MM.1S (cell line): ENCODE results near the gene NUP210L.
"Not testable (repeated sequence)": the region's sequence is repeated elsewhere in the genome, so short reads cannot be mapped to it uniquely, and the experiment has no call there.

Experiments
- DNase-seq: peaks from one replicate; pipeline ENCODE4 v3.0.0-alpha.2; 2015
- H2AFZ ChIP-seq: fragments of 300-600 bp; sonication (generic); 2 replicates; pipeline ENCODE4 v1.6.0; 2016; ENCODE audit warnings: antibody characterized with exemption, low read length
- H3F3A ChIP-seq: fragments of 300-600 bp; sonication (generic); 2 replicates; pipeline ENCODE4 v1.6.1; 2016; ENCODE audit warnings: mild to moderate bottlenecking, antibody characterized with exemption, low read length, moderate library complexity, mixed read lengths; ENCODE audit not compliant: insufficient read depth
- H3K27ac ChIP-seq: fragments of 300-600 bp; sonication (generic); 2 replicates; pipeline ENCODE4 v1.5.1; 2016; ENCODE audit warnings: mild to moderate bottlenecking, low read length
- H3K27me3 ChIP-seq: fragments of 300-600 bp; sonication (generic); replicated peaks from 2 replicates; pipeline ENCODE4 v1.6.0; 2016; ENCODE audit warnings: low read length; ENCODE audit not compliant: insufficient read depth
- H3K36me3 ChIP-seq: fragments of 300-600 bp; sonication (generic); replicated peaks from 2 replicates; pipeline ENCODE4 v1.6.1; 2016; ENCODE audit warnings: mild to moderate bottlenecking, low read length, mixed read lengths; ENCODE audit not compliant: insufficient read depth
- H3K4me1 ChIP-seq: fragments of 300-600 bp; sonication (generic); 2 replicates; pipeline ENCODE4 v1.6.1; 2016; ENCODE audit warnings: low read length, mixed read lengths
- H3K4me2 ChIP-seq: fragments of 300-600 bp; sonication (generic); 2 replicates; pipeline ENCODE4 v1.6.0; 2016; ENCODE audit warnings: low read depth, low read length
- H3K4me3 ChIP-seq: fragments of 300-600 bp; sonication (generic); 2 replicates; pipeline ENCODE4 v1.5.1; 2016; ENCODE audit warnings: low read length, mixed read lengths
- H3K79me2 ChIP-seq: fragments of 300-600 bp; sonication (generic); 2 replicates; pipeline ENCODE4 v1.6.1; 2016; ENCODE audit warnings: mixed run types, low read length, mixed read lengths
- H3K9ac ChIP-seq: fragments of 300-600 bp; sonication (generic); 2 replicates; pipeline ENCODE4 v1.6.1; 2016; ENCODE audit warnings: low read length, mixed read lengths
- H3K9me2 ChIP-seq: fragments of 300-600 bp; sonication (generic); replicated peaks from 2 replicates; pipeline ENCODE4 v1.6.1; 2016; ENCODE audit warnings: mild to moderate bottlenecking, low read length, mixed read lengths; ENCODE audit not compliant: insufficient read depth
- H3K9me3 ChIP-seq: fragments of 300-600 bp; sonication (generic); replicated peaks from 2 replicates; pipeline ENCODE4 v1.6.1; 2016; ENCODE audit warnings: mild to moderate bottlenecking, low read length, mixed read lengths; ENCODE audit not compliant: insufficient read depth
- H4K20me1 ChIP-seq: fragments of 300-600 bp; sonication (generic); 2 replicates; pipeline ENCODE4 v1.6.1; 2016; ENCODE audit warnings: mild to moderate bottlenecking, low read length, moderate library complexity, mixed read lengths; ENCODE audit not compliant: insufficient read depth
- EZH2 ChIP-seq: fragments of 300-600 bp; sonication (generic); optimal IDR thresholded peaks from 2 replicates; pipeline ENCODE3; 2017; ENCODE audit warnings: low read depth, mild to moderate bottlenecking, antibody characterized with exemption, low read length, mixed read lengths
- EZH2phosphoT487 ChIP-seq: fragments of 300-600 bp; sonication (generic); IDR thresholded peaks from 2 replicates; pipeline ENCODE4 v1.6.1; 2018; ENCODE audit warnings: antibody characterized with exemption, low read length
- TF ChIP-seq, protein P1 (sequence below): fragments of 300-600 bp; sonication (generic); IDR thresholded peaks from 2 replicates; pipeline ENCODE4 v1.5.1; 2016; ENCODE audit warnings: antibody characterized with exemption, low read length, mixed read lengths

Gene NUP210L

DNA sequence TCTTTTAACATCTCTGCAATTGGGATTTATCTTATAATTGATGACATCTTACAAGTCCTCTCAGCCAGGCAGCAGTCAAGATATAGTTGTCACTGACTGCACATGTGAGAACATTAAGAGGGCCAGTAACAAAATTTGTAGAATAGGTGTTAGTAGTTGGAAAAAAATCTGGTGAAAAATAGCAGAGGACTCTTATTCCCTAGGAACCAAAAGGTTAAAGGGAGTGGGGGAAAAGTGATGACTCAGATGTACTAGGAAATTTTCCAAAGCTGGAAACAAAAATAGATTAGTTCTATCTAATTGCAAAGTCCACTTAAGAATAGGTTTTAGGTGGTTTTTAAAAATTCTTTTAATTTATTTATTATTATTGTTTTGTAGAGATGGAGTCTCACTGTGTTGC, 3.6 kb downstream of the NUP210L start:
- no peak overlapping the region for H3K4me2 ChIP-seq
- 0 out of 2 replicates have a peak overlapping the region, but pooled peaks have one; percentile 3 for H3K9ac ChIP-seq
- H3K36me3 ChIP-seq = no peaks in the 10 kb centered on the region; the same call in 1 of the 2 replicates
- no peak overlapping the region for H3K27ac ChIP-seq
- no peaks in the 10 kb centered on the region for H3K79me2 ChIP-seq
- no peaks in the 10 kb centered on the region for H4K20me1 ChIP-seq
- H2AFZ ChIP-seq = no peak overlapping the region
- no peaks in the 10 kb centered on the region for H3K4me1 ChIP-seq
- no peak overlapping the region for H3K4me3 ChIP-seq
- no peaks in the 10 kb centered on the region for H3K27me3 ChIP-seq
- no peaks in the 10 kb centered on the region for H3K9me3 ChIP-seq
- DNase-seq = no peak
- H3K9me2 ChIP-seq = no peaks in the 10 kb centered on the region
- TF ChIP-seq, protein P1, sequence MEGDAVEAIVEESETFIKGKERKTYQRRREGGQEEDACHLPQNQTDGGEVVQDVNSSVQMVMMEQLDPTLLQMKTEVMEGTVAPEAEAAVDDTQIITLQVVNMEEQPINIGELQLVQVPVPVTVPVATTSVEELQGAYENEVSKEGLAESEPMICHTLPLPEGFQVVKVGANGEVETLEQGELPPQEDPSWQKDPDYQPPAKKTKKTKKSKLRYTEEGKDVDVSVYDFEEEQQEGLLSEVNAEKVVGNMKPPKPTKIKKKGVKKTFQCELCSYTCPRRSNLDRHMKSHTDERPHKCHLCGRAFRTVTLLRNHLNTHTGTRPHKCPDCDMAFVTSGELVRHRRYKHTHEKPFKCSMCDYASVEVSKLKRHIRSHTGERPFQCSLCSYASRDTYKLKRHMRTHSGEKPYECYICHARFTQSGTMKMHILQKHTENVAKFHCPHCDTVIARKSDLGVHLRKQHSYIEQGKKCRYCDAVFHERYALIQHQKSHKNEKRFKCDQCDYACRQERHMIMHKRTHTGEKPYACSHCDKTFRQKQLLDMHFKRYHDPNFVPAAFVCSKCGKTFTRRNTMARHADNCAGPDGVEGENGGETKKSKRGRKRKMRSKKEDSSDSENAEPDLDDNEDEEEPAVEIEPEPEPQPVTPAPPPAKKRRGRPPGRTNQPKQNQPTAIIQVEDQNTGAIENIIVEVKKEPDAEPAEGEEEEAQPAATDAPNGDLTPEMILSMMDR = no peak
- TF ChIP-seq EZH2 (no peak), EZH2phosphoT487 (no peak)
- peaks cover 4% of the 10 kb centered on the region; the same call in 1 of the 2 replicates for H3F3A ChIP-seq

DNA sequence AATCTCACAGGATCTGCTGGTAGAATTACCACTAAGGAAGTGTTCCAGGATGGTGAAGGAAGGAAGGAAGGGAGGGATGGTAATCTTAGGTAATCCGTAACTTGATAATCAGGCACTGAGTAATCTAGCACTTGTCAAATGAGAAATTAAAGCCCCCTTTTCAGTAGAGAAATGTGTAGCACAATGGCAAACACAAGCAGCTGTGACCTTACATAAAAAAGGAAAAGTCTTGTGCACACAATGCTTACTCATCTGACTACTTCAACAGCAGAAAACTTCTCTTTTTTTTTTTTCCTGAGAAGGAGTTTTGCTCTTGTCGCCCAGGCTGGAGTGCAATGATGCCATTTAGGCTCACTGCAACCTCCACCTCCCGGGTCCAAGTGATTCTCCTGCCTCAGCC, 6.1 kb downstream of the NUP210L start:
- Histone ChIP-seq H3K4me1 (no peaks in the 10 kb centered on the region), H3K4me2 (no peak overlapping the region), H3K27me3 (no peaks in the 10 kb centered on the region), H3K36me3 (no peaks in the 10 kb centered on the region), H4K20me1 (no peaks in the 10 kb centered on the region), H3K9me2 (no peaks in the 10 kb centered on the region), H3K4me3 (no peak overlapping the region), H2AFZ (no peak overlapping the region), H3K27ac (no peak overlapping the region), H3K9me3 (no peaks in the 10 kb centered on the region), H3F3A (no peaks in the 10 kb centered on the region), H3K79me2 (no peaks in the 10 kb centered on the region), H3K9ac (no peak overlapping the region)
- DNase-seq = no peak
- TF ChIP-seq EZH2phosphoT487 (no peak), EZH2 (no peak)
- TF ChIP-seq, protein P1 = no peak

DNA sequence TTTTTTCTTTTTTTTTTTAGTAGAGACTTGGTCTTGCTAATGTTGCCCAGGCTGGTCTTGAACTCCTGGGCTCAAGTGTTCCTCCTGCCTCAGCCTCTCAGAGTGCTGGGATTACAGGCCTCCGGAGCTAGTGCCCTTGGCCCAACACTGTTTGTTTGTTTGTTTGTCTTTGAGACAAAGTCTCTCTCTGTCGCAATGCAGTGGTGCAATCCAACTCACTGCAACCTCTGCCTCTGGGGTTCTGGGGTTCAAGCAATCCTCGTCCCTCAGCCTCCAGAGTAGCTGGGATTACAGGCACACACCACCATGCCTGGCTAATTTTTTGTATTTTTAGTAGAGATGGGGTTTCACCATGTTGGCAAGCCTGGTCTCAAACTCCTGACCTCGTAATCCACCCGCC, 7.4 kb downstream of the NUP210L start:
- not testable (repeated sequence) for H3K27me3 ChIP-seq, H3K9me2 ChIP-seq

DNA sequence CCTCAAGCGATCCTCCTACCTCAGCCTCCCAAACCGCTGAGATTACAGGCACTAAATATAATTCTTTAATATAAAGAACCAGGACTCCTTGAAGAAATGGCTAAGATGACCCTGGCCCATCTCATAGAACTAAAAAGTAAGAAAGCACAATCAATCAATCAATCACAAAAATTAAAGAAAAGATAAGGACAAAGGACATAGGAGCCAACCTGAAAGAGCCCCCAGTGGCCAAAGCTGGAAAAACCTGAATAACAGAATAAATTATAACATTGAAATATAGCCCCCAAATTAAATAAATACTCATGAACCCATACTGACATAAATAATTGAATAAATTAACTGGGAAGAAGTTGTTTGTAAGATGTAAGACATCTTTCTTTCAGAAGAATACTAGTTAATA, 8.9 kb downstream of the NUP210L start:
- no peaks in the 10 kb centered on the region for H3F3A ChIP-seq
- TF ChIP-seq, protein P1 = peak; percentile 54
- no peak for TF ChIP-seq EZH2
- H3K27ac ChIP-seq = no peak overlapping the region
- no peaks in the 10 kb centered on the region for H3K9me2 ChIP-seq
- no peak overlapping the region for H2AFZ ChIP-seq
- H3K9me3 ChIP-seq = no peaks in the 10 kb centered on the region
- H3K4me1 ChIP-seq = no peaks in the 10 kb centered on the region
- no peaks in the 10 kb centered on the region for H3K27me3 ChIP-seq
- DNase-seq = peak; percentile 31
- H3K4me3 ChIP-seq = no peak overlapping the region
- H3K4me2 ChIP-seq = no peak overlapping the region
- H4K20me1 ChIP-seq = no peaks in the 10 kb centered on the region
- no peak overlapping the region for H3K9ac ChIP-seq
- no peaks in the 10 kb centered on the region for H3K79me2 ChIP-seq
- H3K36me3 ChIP-seq = no peaks in the 10 kb centered on the region

More for the DNA sequence above, 7.4 kb downstream of the NUP210L start:
- H3K4me2 ChIP-seq, DNase-seq, H3K9ac ChIP-seq, H3K9me3 ChIP-seq, H3F3A ChIP-seq, H3K36me3 ChIP-seq, H2AFZ ChIP-seq, H3K4me1 ChIP-seq, H3K4me3 ChIP-seq, H4K20me1 ChIP-seq, H3K27ac ChIP-seq, H3K79me2 ChIP-seq: not testable (repeated sequence)
